ENCODE results near the gene FAM90A26. TPM values are rescaled to one million over a fixed set of nuclear protein-coding genes. Genes with fewer than 3 reads are reported as not detected.
"Not testable (repeated sequence)": the region's sequence is repeated elsewhere in the genome, so short reads cannot be mapped to it uniquely, and the experiment has no call there.

The FAM90A26 gene
- total and polyA plus RNA-seq, 2 of the 4 experiments (the other 2 are of a cell fraction), result not detected

DNA sequence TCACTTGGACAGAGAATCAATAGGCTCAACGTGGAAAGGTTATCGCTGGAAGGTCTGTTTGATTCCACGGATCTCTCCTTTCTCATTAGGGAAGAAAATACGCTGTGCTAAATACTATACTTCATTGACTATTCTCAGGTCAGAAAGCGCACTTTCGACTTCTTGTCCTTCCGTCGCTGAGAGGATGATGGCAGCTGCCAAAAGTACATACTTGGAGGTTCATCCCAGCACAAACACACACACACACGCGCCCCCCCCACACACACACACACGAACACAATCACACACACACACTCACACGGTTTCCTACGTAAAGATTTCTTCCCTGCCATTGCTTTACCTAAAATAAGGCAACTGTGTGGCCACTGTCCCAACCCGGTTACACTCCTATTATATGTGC is 44.5 kb downstream of the FAM90A26 start:
- H3K4me3 ChIP-seq (ENCODE audit: insufficient read depth, low read depth, low read length); BruUV-seq (replicated peaks): not testable (repeated sequence)

DNA sequence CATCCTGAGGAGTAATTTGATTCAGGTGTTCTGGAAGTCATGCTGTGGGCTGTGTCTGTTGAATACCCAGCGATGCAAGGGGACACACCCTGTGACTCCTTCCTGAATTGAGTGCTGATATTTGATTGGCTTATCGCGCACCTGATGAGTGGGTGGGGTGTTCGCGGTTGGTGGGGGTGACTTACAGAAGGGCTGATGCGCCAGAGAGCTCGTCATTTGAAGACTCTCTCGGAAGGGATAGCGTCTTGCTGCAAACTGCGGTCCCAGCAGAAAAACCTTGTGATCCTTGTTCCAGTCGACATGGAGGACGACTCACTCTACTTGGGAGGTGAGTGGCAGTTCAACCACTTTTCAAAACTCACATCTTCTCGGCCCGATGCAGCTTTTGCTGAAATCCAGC is 44.9 kb downstream of the FAM90A26 start, which contains the start of gene USP17L11:
TSS of gene USP17L11 (plus strand) at position 301 of the 400 bp plus-strand sequence. CDS start at position 301, 0 bp downstream.
- ATAC-seq (ENCODE audit: low read depth); H3K4me3 ChIP-seq (ENCODE audit: insufficient read depth, low read depth, low read length); H4K5ac ChIP-seq (ENCODE audit: low read depth, low read length); in situ Hi-C loops (cut with MboI; ENCODE audit: low sequenced_read_pairs); H3K56ac ChIP-seq (ENCODE audit: extremely low read depth, insufficient read depth, low read length); H2AFZ ChIP-seq (replicated peaks; ENCODE audit: low read length, poor library complexity); H2BK5ac ChIP-seq (ENCODE audit: low read depth, low read length, poor library complexity, severe bottlenecking); dilution Hi-C loops (cut with HindIII; ENCODE audit: low sequenced_read_pairs, unreplicated experiment); POLR2A ChIA-PET (ENCODE audit: unreplicated experiment); H4K20me1 ChIP-seq (ENCODE audit: insufficient read depth, low read length); H3K79me1 ChIP-seq (ENCODE audit: low read depth in 1 of 2, low read length in 2 of 2); BruUV-seq (replicated peaks); H3K27me3 ChIP-seq (ENCODE audit: control insufficient read depth, insufficient read depth, low read length); H3K4me1 ChIP-seq (ENCODE audit: control insufficient read depth, insufficient read depth, low read length); H2BK20ac ChIP-seq (ENCODE audit: low read depth, low read length); H2BK15ac ChIP-seq (ENCODE audit: low read depth, low read length); H2BK120ac ChIP-seq (ENCODE audit: low read depth, low read length); H3K36me3 ChIP-seq (ENCODE audit: control insufficient read depth, insufficient read depth, low read length); H3K27ac ChIP-seq (ENCODE audit: insufficient read depth, low read length); H2AK9ac ChIP-seq (replicated peaks; ENCODE audit: low read depth, low read length, poor library complexity); H3K23ac ChIP-seq (ENCODE audit: low read depth, low read length); H3K9me1 ChIP-seq (ENCODE audit: insufficient read depth, low read length); H4K91ac ChIP-seq (ENCODE audit: insufficient read depth, low read depth, low read length); H3K18ac ChIP-seq (ENCODE audit: low read depth, low read length); intact Hi-C loops (cut with micrococcal nuclease); CTCF ChIA-PET; H3K4me2 ChIP-seq (ENCODE audit: low read depth, low read length); H4K8ac ChIP-seq (ENCODE audit: low read depth in 2 of 2, low read length in 2 of 2); H3K14ac ChIP-seq (replicated peaks; ENCODE audit: low read depth, low read length); H3K9me3 ChIP-seq (ENCODE audit: control insufficient read depth, insufficient read depth, low read length); DNase-seq; H3K9ac ChIP-seq (ENCODE audit: low read depth, low read length); H2AK5ac ChIP-seq (ENCODE audit: low read depth, low read length); H3K4ac ChIP-seq (ENCODE audit: low read depth, low read length): not testable (repeated sequence)
- no CpG with 5 or more reads among the region's 14 CpGs for WGBS, 2 experiments (ENCODE audit: extremely low coverage in 2 of 2, insufficient read length in 1 of 2)

More for the DNA sequence above, 44.5 kb downstream of the FAM90A26 start:
- H3K9me1 ChIP-seq (ENCODE audit: insufficient read depth, low read length); H3K9me3 ChIP-seq (ENCODE audit: control insufficient read depth, insufficient read depth, low read length); H3K14ac ChIP-seq (replicated peaks; ENCODE audit: low read depth, low read length); H3K79me1 ChIP-seq (ENCODE audit: low read depth in 1 of 2, low read length in 2 of 2); ATAC-seq (ENCODE audit: low read depth); CTCF ChIA-PET; H4K8ac ChIP-seq (ENCODE audit: low read depth in 2 of 2, low read length in 2 of 2); H4K5ac ChIP-seq (ENCODE audit: low read depth, low read length); H2AFZ ChIP-seq (replicated peaks; ENCODE audit: low read length, poor library complexity); H3K23ac ChIP-seq (ENCODE audit: low read depth, low read length); H3K4me1 ChIP-seq (ENCODE audit: control insufficient read depth, insufficient read depth, low read length); H3K4me2 ChIP-seq (ENCODE audit: low read depth, low read length); H2BK20ac ChIP-seq (ENCODE audit: low read depth, low read length); H3K9ac ChIP-seq (ENCODE audit: low read depth, low read length); H3K4ac ChIP-seq (ENCODE audit: low read depth, low read length); H3K18ac ChIP-seq (ENCODE audit: low read depth, low read length); H2BK15ac ChIP-seq (ENCODE audit: low read depth, low read length); H3K27me3 ChIP-seq (ENCODE audit: control insufficient read depth, insufficient read depth, low read length); H3K56ac ChIP-seq (ENCODE audit: extremely low read depth, insufficient read depth, low read length); H2AK9ac ChIP-seq (replicated peaks; ENCODE audit: low read depth, low read length, poor library complexity); H4K20me1 ChIP-seq (ENCODE audit: insufficient read depth, low read length); H3K27ac ChIP-seq (ENCODE audit: insufficient read depth, low read length); H3K36me3 ChIP-seq (ENCODE audit: control insufficient read depth, insufficient read depth, low read length); H2BK120ac ChIP-seq (ENCODE audit: low read depth, low read length); H2BK5ac ChIP-seq (ENCODE audit: low read depth, low read length, poor library complexity, severe bottlenecking); DNase-seq; in situ Hi-C loops (cut with MboI; ENCODE audit: low sequenced_read_pairs); POLR2A ChIA-PET (ENCODE audit: unreplicated experiment); dilution Hi-C loops (cut with HindIII; ENCODE audit: low sequenced_read_pairs, unreplicated experiment); H2AK5ac ChIP-seq (ENCODE audit: low read depth, low read length); intact Hi-C loops (cut with micrococcal nuclease); H4K91ac ChIP-seq (ENCODE audit: insufficient read depth, low read depth, low read length): not testable (repeated sequence)
- no CpG with 5 or more reads among the region's 14 CpGs for WGBS, 2 experiments (ENCODE audit: extremely low coverage in 2 of 2, insufficient read length in 1 of 2)

Data from IMR-90 (cell line).